Measurements from ENCODE around the gene CWC25. TPM values are rescaled to one million over a fixed set of nuclear protein-coding genes. Genes with fewer than 3 reads are reported as not detected.
A peak's percentile ranks its signal among the peaks of the same experiment; 100 is the strongest.

CWC25 gene
- total and polyA plus RNA-seq, 2 of the 13 experiments (the other 11 are each of a cell fraction or from before 2014, with no cell fraction given), result 15.6 to 22.7 TPM

GRCh38 chr17:38853292-38854219 lies 28.4 kb upstream of the CWC25 start, which contains the start of gene RPL23 (continued):
- TF ChIP-seq ZBTB40 (IDR thresholded peaks at IDR 0.05) (no peak), ZBTB40 (CRISPR knock-in tag; IDR thresholded peaks at IDR 0.05) (peak; percentile 91), JARID2 (CRISPR knock-in tag; IDR thresholded peaks at IDR 0.05; ENCODE audit: insufficient replicate concordance) (peak; percentile 87), MZF1 (CRISPR knock-in tag; IDR thresholded peaks at IDR 0.05; ENCODE audit: borderline replicate concordance) (0 out of 2 replicates have a peak, but pooled peaks have one; percentile 10), SALL1 (CRISPR knock-in tag; IDR thresholded peaks at IDR 0.05) (peak; percentile 96), BORCS8-MEF2B (CRISPR knock-in tag; IDR thresholded peaks at IDR 0.05) (peak; percentile 99), HCFC1 (IDR thresholded peaks at IDR 0.05; ENCODE audit: low read depth, low read length) (peak; percentile 55), SMAD3 (CRISPR knock-in tag; IDR thresholded peaks at IDR 0.05) (peak; percentile 95), ZBTB20 (CRISPR knock-in tag; IDR thresholded peaks at IDR 0.05; ENCODE audit: borderline replicate concordance, low read depth) (0 out of 2 replicates have a peak, but pooled peaks have one; percentile 29), GATAD2A (CRISPR knock-in tag; IDR thresholded peaks at IDR 0.05) (peak; percentile 85), ZNF703 (CRISPR knock-in tag; IDR thresholded peaks at IDR 0.05; ENCODE audit: borderline replicate concordance) (no peak; the same call in 1 of the 2 replicates), ZNF83 (CRISPR knock-in tag; IDR thresholded peaks at IDR 0.05; ENCODE audit: borderline replicate concordance) (peak; percentile 32; the same call in 1 of the 2 replicates), CTCF (CRISPR knock-in tag; IDR thresholded peaks at IDR 0.05) (no peak), ZNF644 (CRISPR knock-in tag; IDR thresholded peaks at IDR 0.05; ENCODE audit: low read depth) (no peak), SSRP1 (CRISPR knock-in tag; IDR thresholded peaks at IDR 0.05) (no peak; the same call in 1 of the 2 replicates), JUN (CRISPR knock-in tag; IDR thresholded peaks at IDR 0.05) (peak; percentile 84; the same call in 1 of the 2 replicates), TMF1 (CRISPR knock-in tag; IDR thresholded peaks at IDR 0.05; ENCODE audit: low read depth) (peak; percentile 95)

All from HepG2 (cell line).